H9 (cell line): Measurements from ENCODE around the gene RHBDL1. TPM values are rescaled to one million over a fixed set of nuclear protein-coding genes. Genes with fewer than 3 reads are reported as not detected.
A peak's percentile ranks its signal among the peaks of the same experiment; 100 is the strongest.

Experiments used
- DNase-seq: peaks from one replicate; pipeline ENCODE4 v3.0.0-alpha.2; 2017
- H2AFZ ChIP-seq: one replicate; pipeline ENCODE4 v1.6.1; 2013; ENCODE audit warnings: mild to moderate bottlenecking, low read length, control low read depth, moderate library complexity
- H2AK5ac ChIP-seq: 2 replicates; pipeline ENCODE4 v1.6.1; 2013; ENCODE audit warnings: low read length, control low read depth, mixed read lengths; ENCODE audit not compliant: insufficient read length
- H2BK120ac ChIP-seq: one replicate; pipeline ENCODE4 v1.6.1; 2013; ENCODE audit warnings: low read depth, mild to moderate bottlenecking, low read length, control low read depth, inconsistent platforms; ENCODE audit not compliant: poor library complexity, severe bottlenecking
- H2BK12ac ChIP-seq: 2 replicates; pipeline ENCODE4 v1.6.1; 2013; ENCODE audit warnings: low read length, control low read depth, mixed read lengths, low read depth; ENCODE audit not compliant: insufficient read length
- H2BK15ac ChIP-seq: 2 replicates; pipeline ENCODE4 v1.6.1; 2013; ENCODE audit warnings: low read depth, low read length, control low read depth
- H2BK20ac ChIP-seq: one replicate; pipeline ENCODE4 v1.6.1; 2013; ENCODE audit warnings: low read depth, mild to moderate bottlenecking, low read length, control low read depth, inconsistent platforms; ENCODE audit not compliant: poor library complexity, severe bottlenecking
- H2BK5ac ChIP-seq: 2 replicates; pipeline ENCODE4 v1.6.1; 2013; ENCODE audit warnings: low read length, control low read depth, mixed read lengths; ENCODE audit not compliant: insufficient read length
- H3K14ac ChIP-seq: 2 replicates; pipeline ENCODE4 v1.6.1; 2013; ENCODE audit warnings: low read length, control low read depth; ENCODE audit not compliant: insufficient read depth
- H3K18ac ChIP-seq: 2 replicates; pipeline ENCODE4 v1.6.1; 2013; ENCODE audit warnings: low read depth, mild to moderate bottlenecking, mixed read lengths, low read length, control low read depth; ENCODE audit not compliant: insufficient read length
- H3K23ac ChIP-seq: 2 replicates; pipeline ENCODE4 v1.6.1; 2013; ENCODE audit warnings: low read length, control low read depth, mixed read lengths, low read depth; ENCODE audit not compliant: insufficient read length
- H3K23me2 ChIP-seq: 2 replicates; pipeline ENCODE4 v1.6.1; 2013; ENCODE audit warnings: low read depth, mild to moderate bottlenecking, mixed read lengths, low read length, control low read depth; ENCODE audit not compliant: insufficient read length, poor library complexity, severe bottlenecking
- H3K27ac ChIP-seq: 2 replicates; pipeline ENCODE4 v1.5.1; 2013; ENCODE audit warnings: low read length, control low read depth, mixed read lengths, low read depth; ENCODE audit not compliant: insufficient read length
- H3K27me3 ChIP-seq: 2 replicates; pipeline ENCODE4 v1.6.1; 2013; ENCODE audit warnings: low read length, control low read depth, inconsistent platforms; ENCODE audit not compliant: insufficient read depth
- H3K4ac ChIP-seq: 2 replicates; pipeline ENCODE4 v1.6.1; 2013; ENCODE audit warnings: low read depth, mild to moderate bottlenecking, control low read depth, inconsistent platforms, low read length, moderate library complexity
- H3K4me1 ChIP-seq: 2 replicates; pipeline ENCODE4 v1.6.1; 2013; ENCODE audit warnings: low read length, control low read depth, inconsistent platforms; ENCODE audit not compliant: insufficient read depth
- H3K4me2 ChIP-seq: 2 replicates; pipeline ENCODE4 v1.6.1; 2013; ENCODE audit warnings: low read length, control low read depth, mixed read lengths; ENCODE audit not compliant: insufficient read length, insufficient read depth
- H3K56ac ChIP-seq: 2 replicates; pipeline ENCODE4 v1.6.1; 2013; ENCODE audit warnings: low read depth, mild to moderate bottlenecking, mixed read lengths, low read length, control low read depth; ENCODE audit not compliant: insufficient read length
- H3K79me1 ChIP-seq: 2 replicates; pipeline ENCODE4 v1.6.1; 2013; ENCODE audit warnings: low read depth, mild to moderate bottlenecking, moderate library complexity, low read length, control low read depth, inconsistent platforms; ENCODE audit not compliant: insufficient read depth, poor library complexity, severe bottlenecking
- H3K79me2 ChIP-seq: 2 replicates; pipeline ENCODE4 v1.6.1; 2013; ENCODE audit warnings: low read length, control low read depth, inconsistent platforms; ENCODE audit not compliant: insufficient read depth
- H3K9ac ChIP-seq: 2 replicates; pipeline ENCODE4 v1.6.1; 2013; ENCODE audit warnings: low read length, control low read depth, mixed read lengths; ENCODE audit not compliant: insufficient read length; ENCODE audit errors: extremely low read depth
- H3K9me3 ChIP-seq: one replicate; pipeline ENCODE4 v1.6.1; 2013; ENCODE audit warnings: low read depth, low read length, inconsistent platforms; ENCODE audit not compliant: control insufficient read depth
- H3T11ph ChIP-seq: one replicate; pipeline ENCODE4 v1.6.1; 2013; ENCODE audit warnings: mild to moderate bottlenecking, low read length, control low read depth, inconsistent platforms
- H4K20me1 ChIP-seq: one replicate; pipeline ENCODE4 v1.6.1; 2013; ENCODE audit not compliant: control insufficient read depth, insufficient read length, insufficient read depth
- H4K5ac ChIP-seq: 2 replicates; pipeline ENCODE4 v1.6.1; 2013; ENCODE audit warnings: low read depth, mild to moderate bottlenecking, mixed read lengths, low read length, control low read depth; ENCODE audit not compliant: insufficient read length
- H4K8ac ChIP-seq: replicated peaks from 2 replicates; pipeline ENCODE4 v1.6.1; 2013; ENCODE audit warnings: low read length, control low read depth, mixed read lengths, low read depth; ENCODE audit not compliant: insufficient read length
- H4K91ac ChIP-seq: 2 replicates; pipeline ENCODE4 v1.6.1; 2013; ENCODE audit warnings: low read depth, mild to moderate bottlenecking, moderate library complexity, mixed read lengths, low read length, control low read depth; ENCODE audit not compliant: insufficient read length
- H3K27ac Mint-ChIP-seq, 3 experiments: 2 replicates in 2 of 3; 3 replicates in 1 of 3; pipeline ENCODE4 v1.8.0; 2020 to 2021; ENCODE audit warnings: mixed read lengths in 3 of 3, mild to moderate bottlenecking in 1 of 3, moderate library complexity in 1 of 3
- H3K27me3 Mint-ChIP-seq: 2 replicates; pipeline ENCODE4 v1.8.0; 2021; ENCODE audit warnings: low read depth, mild to moderate bottlenecking, moderate library complexity, mixed read lengths
- H3K36me3 Mint-ChIP-seq, 3 experiments: 2 replicates in 2 of 3; 3 replicates in 1 of 3; pipeline ENCODE4 v1.8.0; 2020 to 2021; ENCODE audit warnings: low read depth in 3 of 3, mixed read lengths in 3 of 3; ENCODE audit not compliant: insufficient read depth in 1 of 3
- H3K4me1 Mint-ChIP-seq, 2 experiments: 2 replicates each; pipeline ENCODE4 v1.8.0; 2020; ENCODE audit warnings: mixed read lengths in 2 of 2
- H3K4me3 Mint-ChIP-seq, 2 experiments: 2 replicates in 1 of 2; 3 replicates in 1 of 2; pipeline ENCODE4 v1.8.0; 2020 to 2021; ENCODE audit warnings: mild to moderate bottlenecking in 2 of 2, mixed read lengths in 2 of 2, moderate library complexity in 1 of 2
- H3K9me3 Mint-ChIP-seq, 2 experiments: 2 replicates in 1 of 2; 3 replicates in 1 of 2; pipeline ENCODE4 v1.8.0; 2020; ENCODE audit warnings: mild to moderate bottlenecking in 2 of 2, mixed read lengths in 2 of 2, moderate library complexity in 1 of 2
- WGBS: extraction: QIAGEN DNeasy Blood & Tissue Kit; methylation state at CpG from one replicate; pipeline ENCODE4 v1.1.7; 2013; ENCODE audit warnings: missing lambda C conversion rate, low lambda C conversion rate, mixed read lengths; ENCODE audit not compliant: insufficient read length; ENCODE audit errors: extremely low coverage; 5-methylcytosine and 5-hydroxymethylcytosine counted together
- total RNA-seq: library from RNA; stranded (reverse); gene quantifications from 2 replicates; pipeline ENCODE4 v1.2.1, GENCODE V29; 2021
- TF ChIP-seq, protein P1 (sequence below): fragments of 200-600 bp; sonication (generic); conservative IDR thresholded peaks from 3 replicates; pipeline ENCODE4 v1.8.0; 2021; ENCODE audit warnings: antibody characterized with exemption, mild to moderate bottlenecking

The RHBDL1 gene
- total RNA-seq, 1 experiment from 2014 or later = 7.6 TPM

DNA sequence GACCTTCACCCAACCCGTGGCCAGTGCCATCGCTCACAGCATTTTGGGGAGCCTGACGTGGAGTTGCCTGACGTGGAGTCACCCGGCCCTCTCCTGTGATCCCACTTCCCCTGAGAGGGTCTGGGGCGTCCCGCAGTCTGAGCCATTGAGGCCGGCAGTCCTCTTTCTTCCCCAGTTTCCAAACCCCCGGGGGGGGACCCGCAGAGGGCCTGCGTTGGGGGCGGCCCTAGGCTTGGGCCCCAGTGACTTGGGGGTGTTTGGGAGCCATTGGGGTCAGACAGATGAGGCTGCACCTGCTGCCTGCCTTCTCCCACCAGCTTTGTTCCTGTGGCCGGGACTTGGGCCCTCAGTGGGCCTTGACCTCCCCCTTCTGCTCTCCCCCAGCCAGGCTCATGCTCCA lies 5.8 kb upstream of the RHBDL1 start:
- no peak overlapping the region for H3K27ac ChIP-seq
- no peak overlapping the region for H3K14ac ChIP-seq
- Mint-ChIP-seq H3K4me3 (peak overlapping the region; percentile 77 to 82), H3K27me3 (no peaks in the 10 kb centered on the region), H3K36me3 (peaks cover 11 to 27% (median 27%) of the 10 kb centered on the region in 3 experiments; a peak in 6 of 7 replicates), H3K9me3 (no peaks in the 10 kb centered on the region), H3K27ac (no peak overlapping the region), H3K4me1 (peaks cover 3% of the 10 kb centered on the region in 2 experiments)
- H2BK5ac ChIP-seq = no peak overlapping the region
- no peaks in the 10 kb centered on the region for H4K20me1 ChIP-seq
- H3K9ac ChIP-seq = no peak overlapping the region
- H3K27me3 ChIP-seq = no peaks in the 10 kb centered on the region
- H2BK120ac ChIP-seq = no peak overlapping the region
- no peaks in the 10 kb centered on the region for H3K79me1 ChIP-seq
- no peaks in the 10 kb centered on the region for H3K9me3 ChIP-seq
- H3K23me2 ChIP-seq = no peaks in the 10 kb centered on the region
- H3K79me2 ChIP-seq = no peaks in the 10 kb centered on the region; the same call in 1 of the 2 replicates
- no peak overlapping the region for H3K23ac ChIP-seq
- no peak overlapping the region for H3K4ac ChIP-seq
- H2BK12ac ChIP-seq = no peak overlapping the region
- H4K5ac ChIP-seq = no peak overlapping the region
- H3K4me1 ChIP-seq = no peaks in the 10 kb centered on the region
- no peak overlapping the region for H2BK15ac ChIP-seq
- H4K8ac ChIP-seq = no peak overlapping the region
- H2AFZ ChIP-seq = no peak overlapping the region
- no peak overlapping the region for H3K18ac ChIP-seq
- no peak overlapping the region for H2AK5ac ChIP-seq
- no CpG with 5 or more reads among the region's 13 CpGs for WGBS
- H2BK20ac ChIP-seq = no peak overlapping the region
- H4K91ac ChIP-seq = no peak overlapping the region
- no peak for DNase-seq
- no peak overlapping the region for H3T11ph ChIP-seq
- no peak overlapping the region for H3K56ac ChIP-seq
- H3K4me2 ChIP-seq = no peak overlapping the region
- TF ChIP-seq, protein P1, sequence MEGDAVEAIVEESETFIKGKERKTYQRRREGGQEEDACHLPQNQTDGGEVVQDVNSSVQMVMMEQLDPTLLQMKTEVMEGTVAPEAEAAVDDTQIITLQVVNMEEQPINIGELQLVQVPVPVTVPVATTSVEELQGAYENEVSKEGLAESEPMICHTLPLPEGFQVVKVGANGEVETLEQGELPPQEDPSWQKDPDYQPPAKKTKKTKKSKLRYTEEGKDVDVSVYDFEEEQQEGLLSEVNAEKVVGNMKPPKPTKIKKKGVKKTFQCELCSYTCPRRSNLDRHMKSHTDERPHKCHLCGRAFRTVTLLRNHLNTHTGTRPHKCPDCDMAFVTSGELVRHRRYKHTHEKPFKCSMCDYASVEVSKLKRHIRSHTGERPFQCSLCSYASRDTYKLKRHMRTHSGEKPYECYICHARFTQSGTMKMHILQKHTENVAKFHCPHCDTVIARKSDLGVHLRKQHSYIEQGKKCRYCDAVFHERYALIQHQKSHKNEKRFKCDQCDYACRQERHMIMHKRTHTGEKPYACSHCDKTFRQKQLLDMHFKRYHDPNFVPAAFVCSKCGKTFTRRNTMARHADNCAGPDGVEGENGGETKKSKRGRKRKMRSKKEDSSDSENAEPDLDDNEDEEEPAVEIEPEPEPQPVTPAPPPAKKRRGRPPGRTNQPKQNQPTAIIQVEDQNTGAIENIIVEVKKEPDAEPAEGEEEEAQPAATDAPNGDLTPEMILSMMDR = no peak
